ENCODE measurements around the gene LY6G6C.

Gene LY6G6C

GRCh38 chr6:31702819-31703716 is 18.5 kb downstream of the LY6G6C start, which contains the start of gene ABHD16A:
Gene ABHD16A, minus strand, starts transcription at chr6:31703324. Its CDS starts 43 bp downstream, at chr6:31703281.
- DNase-seq = peak; percentile 98

- DNase-seq = peak; percentile 40
Observed at GRCh38 chr6:31702405-31702818, 19.1 kb downstream of the LY6G6C start.

GRCh38 chr6:31701666-31702404 is 19.7 kb downstream of the LY6G6C start:
- peak; percentile 69 for DNase-seq

- no peak for DNase-seq
Observed at GRCh38 chr6:31700740-31701401, 20.7 kb downstream of the LY6G6C start.

- DNase-seq = no peak
Observed at GRCh38 chr6:31697555-31697954, 24.0 kb downstream of the LY6G6C start.

GRCh38 chr6:31693535-31693934 is 28.0 kb downstream of the LY6G6C start:
- no peak for DNase-seq

GRCh38 chr6:31692886-31693285 is 28.7 kb downstream of the LY6G6C start:
- no peak for DNase-seq

- DNase-seq = no peak
Observed at GRCh38 chr6:31692353-31692752, 29.2 kb downstream of the LY6G6C start.

- DNase-seq = no peak
Observed at GRCh38 chr6:31691564-31692108, 29.9 kb downstream of the LY6G6C start.

GRCh38 chr6:31691078-31691463 is 30.5 kb downstream of the LY6G6C start:
- DNase-seq = no peak

GRCh38 chr6:31690231-31691077 is 31.1 kb downstream of the LY6G6C start:
- no peak for DNase-seq

- DNase-seq = no peak
Observed at GRCh38 chr6:31689249-31690110, 32.1 kb downstream of the LY6G6C start.

- DNase-seq = no peak
Observed at GRCh38 chr6:31687860-31688693, 33.5 kb downstream of the LY6G6C start.

GRCh38 chr6:31687321-31687720 is 34.2 kb downstream of the LY6G6C start:
- DNase-seq = no peak

- no peak for DNase-seq
Observed at GRCh38 chr6:31686483-31686882, 35.1 kb downstream of the LY6G6C start.

GRCh38 chr6:31683591-31683990 is 38.0 kb downstream of the LY6G6C start:
- DNase-seq = peak; percentile 44

- DNase-seq = peak; percentile 48
Observed at GRCh38 chr6:31681135-31681671, 40.3 kb downstream of the LY6G6C start.

- DNase-seq = peak; percentile 83
Observed at GRCh38 chr6:31680226-31681134, 41.1 kb downstream of the LY6G6C start, which contains the start of gene LY6G5C. Gene LY6G5C, minus strand, starts transcription at chr6:31681067. Its CDS starts 694 bp downstream, at chr6:31680373.

- DNase-seq = no peak
Observed at GRCh38 chr6:31677955-31678354, 43.6 kb downstream of the LY6G6C start.

All from NCI-H146 (cell line).